Left hindlimb (tissue), 1 donor: ENCODE results near the gene ZNF415.
"Not testable (repeated sequence)": the region's sequence is repeated elsewhere in the genome, so short reads cannot be mapped to it uniquely, and the experiment has no call there.

Experiments
- DNase-seq: peaks from one replicate; pipeline ENCODE4 v3.0.0-alpha.2; 2018

Gene ZNF415

GRCh38 chr19:53132141-53132991 is at the start of gene ZNF415:
TSS of gene ZNF415 (minus strand) at chr19:53132910. CDS start at chr19:53122676, 10,234 bp downstream.
- DNase-seq = peak; percentile 88

DNA sequence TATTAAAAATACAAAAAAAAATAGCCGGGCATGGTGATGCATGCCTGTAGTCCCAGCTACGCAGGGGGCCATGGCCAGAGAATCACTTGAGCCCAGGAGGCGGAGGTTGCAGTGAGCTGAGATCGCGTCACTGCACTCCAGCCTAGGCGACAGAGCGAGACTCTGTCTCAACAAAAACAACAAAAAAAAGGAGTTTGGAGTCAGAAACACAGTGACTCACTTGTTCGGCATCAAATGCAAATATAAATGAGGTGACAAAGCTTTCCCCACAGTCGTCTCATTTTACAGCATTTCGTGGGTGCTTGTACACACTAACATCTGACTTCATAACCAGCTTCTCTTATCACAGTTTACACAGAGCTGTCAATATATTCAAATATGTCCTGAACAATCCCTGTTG is 49.5 kb upstream of the ZNF415 start:
- no peak for DNase-seq

DNA sequence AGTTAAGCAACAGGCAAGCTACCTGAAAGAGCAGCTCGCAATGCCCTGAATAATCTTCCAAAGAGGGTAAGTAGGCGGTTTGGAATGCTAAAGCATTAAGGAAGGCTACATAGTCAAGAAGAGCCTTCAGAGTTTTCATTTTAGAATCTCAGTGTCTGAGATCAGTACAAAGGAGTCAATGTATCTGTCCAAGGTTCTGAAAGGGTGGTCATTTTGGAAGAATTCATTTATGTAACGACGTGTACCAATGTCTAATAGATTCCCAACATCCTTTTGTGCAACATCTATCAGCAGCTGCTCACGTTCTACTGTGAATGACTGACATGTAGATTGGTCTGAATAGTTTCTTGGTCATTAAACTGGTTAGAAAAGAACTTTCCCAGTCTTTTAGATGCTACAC is 45.3 kb upstream of the ZNF415 start:
- no peak for DNase-seq

DNA sequence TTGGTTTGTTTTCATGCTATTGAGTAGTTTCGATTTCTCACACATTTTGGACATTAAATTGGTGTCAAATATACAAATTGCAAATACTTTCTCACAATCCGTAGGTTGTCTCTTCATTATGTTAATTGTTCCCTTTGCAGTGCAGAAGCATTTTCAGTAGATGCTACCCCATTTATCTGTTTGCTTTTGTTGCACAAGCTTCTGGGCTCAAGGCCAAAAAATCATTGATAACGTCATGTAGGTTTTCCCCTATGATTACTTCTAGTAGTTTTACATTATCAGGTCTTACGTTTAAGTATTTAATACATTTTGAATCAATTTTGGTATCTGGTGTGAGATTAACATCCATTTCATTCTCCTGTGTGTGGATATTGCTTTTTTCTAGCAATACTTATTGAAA is 40.2 kb upstream of the ZNF415 start:
- no peak for DNase-seq

DNA sequence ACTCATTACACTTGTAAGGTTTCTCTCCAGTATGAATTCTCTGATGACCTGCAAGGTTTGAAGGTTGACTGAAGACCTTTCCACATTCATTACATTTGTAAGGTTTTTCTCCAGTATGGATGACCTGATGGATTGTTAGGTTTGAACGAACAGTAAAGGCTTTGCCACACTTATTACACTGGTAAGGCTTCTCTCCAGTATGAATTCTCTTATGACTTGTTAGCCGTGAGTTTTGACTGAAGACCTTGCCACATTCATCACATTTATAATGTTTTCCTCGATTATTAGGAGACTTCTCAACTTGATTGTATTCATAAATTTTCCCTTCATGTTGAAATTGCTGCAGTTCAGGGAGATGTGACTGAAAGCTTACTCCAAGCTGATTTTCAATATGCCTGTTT is 33.0 kb upstream of the ZNF415 start:
- DNase-seq = no peak

DNA sequence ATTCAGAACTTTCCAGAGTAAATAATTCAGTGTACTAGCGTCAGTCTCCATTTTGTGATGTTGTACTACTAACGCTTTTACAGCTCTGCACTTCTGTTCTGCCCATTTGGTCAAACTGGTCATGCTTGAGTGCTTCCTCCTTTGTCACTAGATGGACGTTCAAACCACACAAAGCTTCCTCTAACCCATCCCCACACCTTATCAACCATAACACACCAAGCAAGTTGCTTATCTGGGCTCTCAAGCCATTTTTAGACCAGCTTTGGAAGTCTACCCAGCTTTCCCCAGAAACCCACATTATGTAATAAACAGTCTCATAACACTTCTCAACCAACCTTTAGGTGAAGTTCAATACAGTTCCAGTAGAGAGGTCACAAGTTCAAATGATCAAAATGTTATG is 28.4 kb upstream of the ZNF415 start:
- no peak for DNase-seq

DNA sequence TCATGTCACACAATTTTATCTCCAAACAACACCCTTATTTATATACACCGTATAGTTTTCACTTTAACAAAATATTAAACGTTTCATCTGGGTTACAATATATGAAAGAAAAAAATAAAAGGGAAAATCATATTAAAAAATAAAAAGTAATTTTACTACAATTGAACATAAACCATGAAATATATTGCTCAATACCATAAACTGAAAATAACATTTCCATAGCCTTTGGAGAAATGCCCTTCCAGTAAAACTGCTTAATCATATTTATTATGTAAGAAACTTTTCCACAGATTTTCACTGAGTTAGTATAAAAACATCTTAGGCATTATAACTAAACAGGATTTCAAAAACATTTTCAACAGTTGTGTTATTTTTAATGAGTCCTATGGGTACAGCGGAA is 27.6 kb upstream of the ZNF415 start:
- no peak for DNase-seq

- DNase-seq = peak; percentile 55
Observed at GRCh38 chr19:53158119-53158656, 25.5 kb upstream of the ZNF415 start.

DNA sequence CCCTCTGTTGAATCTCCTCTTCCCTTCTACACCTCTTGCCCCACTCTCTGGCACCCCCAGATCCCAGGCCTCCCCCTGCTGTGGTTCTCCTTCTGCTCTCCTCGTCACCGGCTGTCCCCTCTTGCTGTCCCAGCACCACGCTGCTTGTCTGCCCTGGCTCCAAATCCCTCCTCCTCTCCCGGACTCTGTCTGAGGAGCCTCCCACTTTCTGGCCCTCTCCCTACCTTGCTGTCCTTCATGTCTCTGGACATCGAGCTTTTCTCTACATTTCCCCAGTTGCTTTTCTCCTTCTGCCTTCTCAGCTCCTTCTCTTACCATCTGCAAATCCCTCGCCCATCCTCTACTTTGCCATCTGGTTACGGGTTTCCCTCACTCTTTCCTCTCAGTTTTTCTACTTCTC is 24.9 kb upstream of the ZNF415 start:
- peak; percentile 28 for DNase-seq

DNA sequence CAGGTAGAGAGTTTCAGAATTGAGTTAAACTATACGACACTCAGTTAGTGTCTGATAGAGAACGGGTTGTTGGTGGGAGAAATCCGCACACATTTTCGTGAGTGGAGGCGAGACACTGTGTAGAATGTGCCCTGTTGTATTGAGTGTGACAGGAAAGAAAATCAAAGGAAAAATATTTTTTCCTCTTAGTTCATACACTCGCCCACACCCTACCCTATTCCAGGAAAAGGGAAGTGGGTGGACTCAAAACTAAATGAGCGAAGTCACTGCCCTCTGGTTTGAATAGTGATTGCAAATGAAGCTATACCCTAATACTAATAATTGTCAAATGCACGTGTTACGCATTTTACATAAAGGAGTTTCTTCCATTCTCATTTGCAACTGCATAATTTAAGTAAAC is 24.1 kb upstream of the ZNF415 start:
- DNase-seq = no peak

- DNase-seq = no peak
Observed at GRCh38 chr19:53147645-53148044, 14.9 kb upstream of the ZNF415 start.

DNA sequence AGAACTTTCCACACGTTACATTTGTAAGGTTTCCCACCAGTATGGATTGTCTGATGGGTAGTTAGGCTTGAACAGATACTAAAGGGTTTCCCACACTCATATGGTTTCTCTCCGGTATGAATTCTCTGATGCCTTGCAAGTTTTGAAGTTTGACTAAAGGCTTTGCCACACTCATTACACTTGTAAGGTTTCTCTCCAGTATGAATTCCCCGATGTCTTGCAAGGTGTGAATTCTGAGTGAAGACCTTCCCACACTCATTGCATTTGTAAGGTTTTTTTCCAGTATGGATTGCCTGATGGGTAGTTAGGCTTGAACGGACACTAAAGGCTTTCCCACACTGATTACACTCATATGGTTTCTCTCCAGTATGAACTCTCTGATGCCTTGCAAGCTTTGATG is 7.6 kb upstream of the ZNF415 start:
- no peak for DNase-seq

DNA sequence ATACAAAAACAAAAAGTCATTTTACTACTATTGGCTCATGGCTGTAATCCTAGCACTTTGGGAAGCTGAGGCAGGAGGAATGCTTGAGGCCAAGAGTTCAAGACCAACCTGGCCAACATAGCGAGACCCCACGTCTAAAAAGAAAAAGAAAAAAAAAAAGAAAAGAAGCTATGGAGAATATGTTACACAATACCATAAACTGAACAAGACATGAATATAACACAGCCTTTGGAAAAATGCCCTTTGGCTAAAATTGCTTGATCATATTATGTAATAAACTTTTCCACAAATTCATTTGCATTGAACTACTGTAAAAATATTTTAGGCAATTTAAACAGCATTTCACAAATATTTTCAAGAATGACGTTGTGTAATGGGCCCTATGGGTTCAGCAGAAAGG is 3.7 kb upstream of the ZNF415 start:
- no peak for DNase-seq

- no peak for DNase-seq
Observed at GRCh38 chr19:53131727-53132126, 983 bp downstream of the ZNF415 start.

DNA sequence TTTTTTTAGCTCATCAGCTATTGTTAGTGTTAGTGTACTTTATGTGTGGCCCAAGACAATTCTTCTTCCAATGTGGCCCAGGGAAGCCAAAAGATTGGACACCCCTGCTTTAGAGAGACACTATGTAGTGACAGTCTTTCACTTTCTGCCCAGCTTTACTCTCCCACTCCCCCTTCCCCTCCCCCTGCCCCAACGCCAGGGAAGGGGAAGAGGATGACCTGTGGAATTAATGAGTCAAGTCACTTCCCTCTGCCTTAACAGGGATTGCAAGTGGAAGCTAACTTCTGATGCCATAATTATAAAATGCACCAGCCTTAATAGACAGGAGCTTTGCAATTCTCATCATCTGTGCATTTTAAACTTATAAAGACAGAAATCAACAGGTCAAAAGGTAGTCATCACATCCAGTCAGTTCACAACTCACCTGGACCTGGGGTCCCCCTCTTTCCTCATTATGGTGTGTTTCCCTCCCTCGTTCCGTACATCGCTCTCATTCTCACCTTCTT is 1.6 kb downstream of the ZNF415 start:
- no peak for DNase-seq

GRCh38 chr19:53130506-53130905 is 2.2 kb downstream of the ZNF415 start:
- no peak for DNase-seq

- DNase-seq = not testable (repeated sequence)
Observed at GRCh38 chr19:53126733-53127526, 5.8 kb downstream of the ZNF415 start.

GRCh38 chr19:53123400-53123799 is 9.3 kb downstream of the ZNF415 start:
- no peak for DNase-seq

DNA sequence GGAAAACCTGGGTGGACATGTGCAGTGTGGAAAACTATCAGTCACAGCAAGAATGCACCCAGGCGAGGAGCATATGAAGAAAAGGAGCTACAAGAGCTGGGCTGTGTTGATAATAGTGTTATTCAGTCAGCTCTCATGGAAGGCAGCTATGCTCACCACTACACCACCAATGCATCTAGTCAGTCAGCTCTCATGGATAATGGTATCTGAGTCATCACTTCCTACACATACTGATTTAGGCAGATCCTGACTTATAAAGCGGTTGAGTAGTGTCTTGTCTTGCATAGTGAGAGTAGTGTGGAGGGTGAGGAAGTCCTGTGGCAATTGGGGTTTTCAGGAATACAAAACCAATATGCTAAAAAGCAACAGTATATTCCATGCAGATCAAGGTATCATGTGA is 20.4 kb downstream of the ZNF415 start:
- no peak for DNase-seq

- DNase-seq = no peak
Observed at GRCh38 chr19:53109527-53109926, 23.2 kb downstream of the ZNF415 start.

DNA sequence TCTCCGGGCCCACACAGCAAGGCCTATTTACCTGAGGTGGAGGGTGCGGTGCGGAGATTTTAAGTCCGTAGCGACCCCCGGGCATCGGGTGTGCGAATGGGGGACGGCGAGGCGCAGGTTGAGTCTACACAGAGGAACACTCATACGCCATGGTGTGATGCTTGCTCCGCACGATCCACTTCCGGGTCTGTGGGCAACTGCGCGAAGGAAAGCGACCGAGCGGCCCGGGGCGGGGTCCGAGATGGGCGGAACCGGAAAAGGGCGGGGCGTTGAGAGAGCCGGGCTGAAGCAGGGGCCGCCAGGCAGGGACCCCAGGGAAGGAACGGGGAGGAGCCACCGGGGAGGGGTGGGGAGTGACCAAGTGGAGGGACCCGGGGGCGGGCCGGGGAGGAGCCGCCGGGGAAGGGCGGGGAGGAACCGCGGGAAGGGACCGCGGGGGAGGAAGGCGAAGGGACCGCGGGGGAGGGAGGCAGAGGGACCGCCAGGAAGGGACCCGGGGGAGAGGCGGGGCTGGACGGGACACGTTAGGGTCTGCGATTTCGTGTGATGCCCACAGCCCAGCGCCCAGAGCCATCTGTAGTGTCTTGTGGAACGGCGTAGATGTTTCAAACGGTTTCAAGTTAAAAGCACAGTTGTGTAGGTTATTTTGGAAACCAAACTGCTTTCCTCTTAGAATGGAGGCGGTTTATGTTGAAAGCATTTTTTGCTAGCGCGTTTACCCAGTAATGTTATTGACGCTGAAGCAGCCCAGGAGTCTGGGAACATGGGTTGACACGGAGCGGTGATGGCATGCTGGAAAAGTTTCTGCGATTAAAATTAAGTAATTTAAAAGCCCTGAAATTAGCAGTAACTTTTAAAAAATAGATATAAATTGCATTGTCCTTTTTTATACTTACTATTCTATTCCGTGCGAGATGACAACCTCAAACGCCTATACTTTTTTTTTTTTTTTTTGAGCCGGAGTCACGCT is 29.2 kb downstream of the ZNF415 start, which contains the start of gene ZNF160:
TSS of gene ZNF160 (minus strand) at position 189 of the 970 bp plus-strand sequence. CDS start 17,146 bp downstream, outside the sequence.
- DNase-seq = peak; percentile 100

DNA sequence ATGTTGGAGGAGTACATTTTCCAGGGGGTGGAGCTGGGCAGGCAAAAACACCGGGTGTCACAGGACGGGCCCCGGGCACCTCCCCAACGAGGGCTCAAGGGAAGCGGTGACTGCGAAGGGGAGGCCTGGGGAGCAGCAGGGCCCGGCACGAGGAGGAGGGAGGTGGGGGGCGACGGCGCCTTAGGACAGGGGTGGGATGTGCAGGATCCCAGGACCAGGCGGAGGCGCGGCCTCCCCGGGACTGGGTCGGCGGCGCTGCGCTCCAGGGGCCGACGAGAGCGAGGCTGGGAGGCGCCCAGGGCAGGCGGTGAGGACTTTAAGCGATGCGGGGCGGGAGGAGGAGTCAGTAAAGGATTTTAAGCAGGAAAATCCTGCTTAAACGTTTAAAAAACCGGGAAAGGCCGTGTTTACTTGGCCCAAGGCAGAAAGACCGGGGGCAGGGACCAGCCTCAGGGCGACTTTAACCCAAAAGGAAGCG is 29.9 kb downstream of the ZNF415 start:
- DNase-seq = peak; percentile 60
